Gastroesophageal sphincter (tissue), 3 donors: ENCODE data around the gene RAB43.

Experiments used
- CTCF ChIP-seq, 4 experiments: fragments of 200-600 bp in 2 of 4; fragments of 450-650 bp in 2 of 4; sonication (generic) in 1 of 4; IDR thresholded peaks; one replicate each; pipeline ENCODE4 v1.5.1; 2017 to 2019; ENCODE audit warnings: antibody characterized with exemption in 4 of 4, mild to moderate bottlenecking in 2 of 4, moderate library complexity in 2 of 4
- EP300 ChIP-seq: sonication (generic); formaldehyde crosslinking; IDR thresholded peaks from one replicate; pipeline ENCODE4 v1.6.1; 2017; ENCODE audit warnings: antibody characterized with exemption, mild to moderate bottlenecking
- POLR2A ChIP-seq, 2 donors: fragments of 450-650 bp; IDR thresholded peaks; one replicate each; pipeline ENCODE4 v1.6.1; 2017; ENCODE audit warnings: antibody characterized with exemption in 2 of 2, mild to moderate bottlenecking in 2 of 2, moderate library complexity in 1 of 2
- POLR2AphosphoS5 ChIP-seq: sonication (generic); formaldehyde crosslinking; IDR thresholded peaks from one replicate; pipeline ENCODE4 v1.6.1; 2017; ENCODE audit warnings: antibody characterized with exemption

- no peak for TF ChIP-seq CTCF (IDR thresholded peaks at IDR 0.05)
- TF ChIP-seq EP300, result no peak
- TF ChIP-seq POLR2AphosphoS5, result no peak
- no peak for TF ChIP-seq POLR2A (IDR thresholded peaks at IDR 0.05)
These were observed 17.6 kb downstream of the RAB43 start for GRCh38 chr3:129104051-129104450.
